T1000 (cell line): ENCODE measurements around the gene RPH3AL.
"Not testable (repeated sequence)": the region's sequence is repeated elsewhere in the genome, so short reads cannot be mapped to it uniquely, and the experiment has no call there.

Experiments
- DNase-seq: peaks from one replicate; lab custom pipeline; 2025; ENCODE audit warnings: mixed read lengths; lab: John Stamatoyannopoulos, UW

RPH3AL gene

DNA sequence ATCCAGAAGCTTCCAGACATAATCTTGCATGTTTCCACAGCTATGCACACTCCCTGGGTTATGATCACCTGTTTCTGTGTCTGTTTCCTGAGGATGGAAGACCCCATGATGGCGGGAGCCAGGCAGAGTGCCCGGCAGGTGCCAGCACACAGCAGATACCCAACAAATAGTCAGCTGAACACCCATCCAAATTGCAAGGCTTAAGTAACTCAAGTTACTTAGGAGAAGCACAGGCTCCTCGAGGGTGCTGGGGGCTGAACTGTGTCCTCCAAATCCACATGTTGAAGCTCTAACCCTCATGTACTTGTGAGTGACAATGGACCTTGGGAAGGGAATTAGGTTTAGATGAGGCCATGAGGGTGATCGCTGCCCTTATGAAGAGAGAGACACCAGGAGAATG lies 91.7 kb downstream of the RPH3AL start:
- no peak for DNase-seq

DNA sequence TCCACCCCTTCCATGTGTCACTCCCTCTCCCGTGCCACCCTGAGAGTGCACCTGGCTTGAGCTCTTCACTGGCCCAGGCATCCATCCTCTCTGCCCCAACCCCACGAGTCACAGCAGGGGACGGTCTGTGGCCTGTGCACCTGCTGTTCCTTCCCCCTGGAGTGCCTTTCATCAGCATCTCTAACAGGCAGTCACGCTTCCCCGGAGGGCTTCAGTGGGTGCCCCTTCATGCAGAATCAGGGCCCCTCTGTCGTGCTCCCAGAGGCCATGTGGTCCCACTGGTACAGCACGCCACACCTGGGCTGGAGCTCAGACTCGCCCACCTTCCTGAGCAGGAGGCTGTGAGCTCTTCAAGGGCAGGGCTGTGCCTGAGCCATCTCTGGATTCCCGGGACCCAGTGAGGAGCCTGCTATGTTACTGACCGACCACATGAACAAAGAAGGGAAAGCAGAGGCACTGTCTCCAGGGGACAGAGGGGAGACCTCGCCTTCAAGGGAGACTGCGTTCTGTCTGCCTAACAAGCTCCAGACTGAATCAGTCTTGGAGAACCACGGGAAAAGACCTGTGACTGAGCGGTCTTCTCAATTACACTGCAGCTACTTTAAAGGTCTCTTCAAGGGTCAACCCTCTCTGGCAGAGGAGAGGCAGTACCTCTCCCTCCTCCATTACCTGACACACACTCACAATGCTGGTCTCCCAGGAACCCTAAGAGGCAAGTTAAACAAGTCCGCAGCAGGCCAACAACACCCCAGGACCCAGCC lies 92.4 kb downstream of the RPH3AL start:
- no peak for DNase-seq

DNA sequence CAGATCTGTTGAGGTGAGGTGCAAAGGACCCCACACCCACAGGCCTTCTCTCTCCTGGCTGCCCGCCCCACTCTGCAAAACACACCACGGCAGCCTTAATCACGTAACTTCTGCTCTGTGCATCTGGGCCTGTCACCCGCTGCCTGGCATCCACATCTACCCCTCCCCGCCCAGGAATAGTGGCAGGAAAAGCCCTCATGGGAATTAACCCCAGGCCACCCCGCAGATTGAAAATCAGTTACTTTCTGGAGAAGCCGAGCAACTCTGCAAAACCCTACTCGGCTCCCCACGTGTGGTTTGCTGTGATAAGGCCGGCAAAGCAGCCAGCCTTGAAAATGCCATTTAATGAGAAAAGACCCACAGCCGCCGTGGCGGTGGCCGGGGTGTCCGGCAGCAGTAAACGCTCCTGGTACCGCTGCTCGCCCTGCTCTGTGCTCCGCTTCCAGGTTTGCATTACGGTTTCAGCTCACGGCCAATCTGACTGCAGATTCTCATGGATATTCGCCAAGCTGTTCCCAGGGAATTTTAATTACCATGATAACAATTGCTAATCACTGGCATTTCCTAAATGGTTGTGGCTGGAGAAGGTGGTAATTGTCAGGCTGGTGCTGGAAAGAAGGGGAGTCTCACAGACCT lies 93.1 kb downstream of the RPH3AL start:
- DNase-seq = no peak

DNA sequence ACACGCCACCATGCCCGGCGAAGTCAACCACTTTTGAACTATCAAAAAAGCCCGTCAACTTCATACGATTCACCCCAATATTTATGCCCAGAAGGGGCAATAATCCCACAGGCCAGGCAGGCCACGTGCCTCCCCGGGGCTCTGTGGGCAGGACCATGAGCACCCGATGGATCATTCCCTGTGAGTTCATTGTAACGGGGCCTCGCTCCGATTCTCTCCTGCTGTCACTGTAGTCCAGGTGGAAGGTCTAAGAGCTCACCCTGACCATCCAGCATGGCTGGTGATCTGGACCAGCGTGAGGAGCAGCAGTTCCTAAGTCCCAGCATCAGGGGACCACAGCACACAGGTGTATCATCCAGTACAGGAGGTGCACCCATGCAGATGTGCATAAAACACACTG lies 93.7 kb downstream of the RPH3AL start:
- no peak for DNase-seq

DNA sequence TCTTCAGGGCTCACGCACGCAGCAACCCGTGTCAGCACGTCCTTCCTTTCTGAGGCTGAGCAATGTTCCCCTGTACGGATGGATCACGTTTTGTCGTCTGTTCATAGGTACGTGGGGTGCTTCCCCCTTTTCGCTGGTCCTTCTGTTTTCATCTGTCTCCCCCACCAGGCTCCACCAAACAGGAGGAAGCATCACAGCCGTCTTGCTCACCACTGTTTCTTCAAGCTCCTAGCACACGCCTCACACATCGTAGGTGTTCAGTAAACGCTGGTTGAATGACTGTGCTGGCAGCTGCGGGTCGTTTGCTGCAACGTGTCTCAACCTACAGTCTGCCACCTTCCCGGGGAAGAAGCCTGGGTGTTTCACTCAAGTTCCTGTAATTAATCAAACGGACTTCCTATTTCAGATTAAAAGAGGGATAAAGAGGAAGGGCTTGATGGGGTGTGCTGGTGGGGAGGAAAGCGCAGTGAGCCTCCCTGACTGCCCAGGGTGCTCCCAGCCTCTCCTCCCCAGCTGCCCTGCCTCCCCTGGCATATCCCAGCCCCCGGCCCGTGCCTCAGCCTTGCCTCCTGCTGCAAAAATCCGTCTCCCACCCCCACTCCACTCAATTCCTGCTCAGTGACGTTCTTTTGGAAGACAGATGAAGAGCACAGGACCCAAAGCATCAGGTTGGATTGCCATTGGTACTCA lies 94.4 kb downstream of the RPH3AL start:
- no peak for DNase-seq

DNA sequence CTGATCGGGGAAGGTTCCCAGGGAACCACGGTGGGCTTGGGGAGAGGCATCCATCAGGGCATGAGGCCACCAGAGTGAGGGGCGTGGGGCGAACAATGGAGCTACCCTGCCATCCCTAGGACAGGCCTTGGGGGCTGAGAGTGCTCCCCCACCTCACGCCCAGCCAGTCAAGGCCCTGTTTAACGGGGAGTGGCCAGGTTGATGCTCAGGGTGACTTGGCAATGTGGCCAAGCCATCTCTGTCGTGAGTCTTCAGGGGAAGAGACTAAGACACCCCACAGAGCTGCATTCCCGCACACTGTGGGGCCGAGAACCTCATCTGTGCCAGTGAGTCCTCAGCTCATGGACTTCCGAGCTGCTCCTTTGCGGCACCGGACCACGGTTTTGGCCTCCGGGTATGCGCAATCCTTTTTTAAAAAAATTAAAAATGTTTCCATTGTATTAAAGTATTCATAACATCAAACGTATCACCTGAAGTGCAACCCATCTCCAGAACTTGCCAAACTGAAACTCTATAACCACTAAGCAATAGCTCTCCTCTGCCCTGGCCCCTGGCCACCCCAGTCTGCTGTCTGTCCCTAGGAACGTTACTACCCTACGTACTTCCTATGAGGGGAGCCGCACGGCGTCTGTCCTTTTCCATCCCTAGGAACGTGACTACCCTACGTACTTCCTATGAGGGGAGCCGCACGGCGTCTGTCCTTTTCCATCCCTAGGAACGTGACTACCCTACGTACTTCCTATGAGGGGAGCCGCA lies 99.3 kb downstream of the RPH3AL start:
- DNase-seq = no peak

DNA sequence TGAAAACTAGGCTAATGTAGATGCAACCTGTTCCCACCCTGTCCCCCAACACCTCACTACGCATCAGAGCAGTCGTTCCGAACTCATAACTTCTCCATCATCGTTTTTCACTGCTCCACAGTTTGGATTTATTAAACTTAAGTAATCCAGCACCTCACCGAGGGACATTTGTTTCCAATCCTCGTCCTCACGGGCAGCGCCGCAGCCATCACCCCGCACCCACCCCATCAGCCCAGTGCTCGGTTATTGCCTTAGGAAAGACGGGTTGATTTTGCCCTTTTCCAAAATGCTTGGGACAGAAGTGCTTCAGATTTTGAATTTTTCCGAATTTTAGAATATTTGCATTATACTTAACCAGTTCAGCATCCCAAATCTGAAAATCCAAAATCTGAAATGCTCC lies 100.2 kb downstream of the RPH3AL start:
- no peak for DNase-seq

DNA sequence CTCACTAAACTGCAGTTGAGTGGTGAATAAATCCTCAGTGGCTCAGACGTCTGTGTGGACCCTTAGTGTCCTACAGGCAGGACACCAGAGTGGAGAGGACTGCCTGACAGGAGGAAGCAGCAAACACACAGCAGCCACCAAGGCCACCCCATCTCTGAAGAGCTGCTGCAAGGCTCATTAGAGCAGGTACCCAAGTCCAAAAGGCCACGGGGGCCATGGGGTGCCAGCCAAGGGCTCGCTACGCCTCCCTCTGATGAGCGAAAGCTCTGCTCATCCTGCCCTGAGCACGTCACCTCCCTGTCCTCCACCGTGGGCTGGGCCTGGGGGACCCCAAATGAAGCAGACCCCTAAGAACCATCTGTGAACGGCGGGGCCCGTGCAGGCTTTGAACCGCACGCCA lies 101.1 kb downstream of the RPH3AL start:
- no peak for DNase-seq

DNA sequence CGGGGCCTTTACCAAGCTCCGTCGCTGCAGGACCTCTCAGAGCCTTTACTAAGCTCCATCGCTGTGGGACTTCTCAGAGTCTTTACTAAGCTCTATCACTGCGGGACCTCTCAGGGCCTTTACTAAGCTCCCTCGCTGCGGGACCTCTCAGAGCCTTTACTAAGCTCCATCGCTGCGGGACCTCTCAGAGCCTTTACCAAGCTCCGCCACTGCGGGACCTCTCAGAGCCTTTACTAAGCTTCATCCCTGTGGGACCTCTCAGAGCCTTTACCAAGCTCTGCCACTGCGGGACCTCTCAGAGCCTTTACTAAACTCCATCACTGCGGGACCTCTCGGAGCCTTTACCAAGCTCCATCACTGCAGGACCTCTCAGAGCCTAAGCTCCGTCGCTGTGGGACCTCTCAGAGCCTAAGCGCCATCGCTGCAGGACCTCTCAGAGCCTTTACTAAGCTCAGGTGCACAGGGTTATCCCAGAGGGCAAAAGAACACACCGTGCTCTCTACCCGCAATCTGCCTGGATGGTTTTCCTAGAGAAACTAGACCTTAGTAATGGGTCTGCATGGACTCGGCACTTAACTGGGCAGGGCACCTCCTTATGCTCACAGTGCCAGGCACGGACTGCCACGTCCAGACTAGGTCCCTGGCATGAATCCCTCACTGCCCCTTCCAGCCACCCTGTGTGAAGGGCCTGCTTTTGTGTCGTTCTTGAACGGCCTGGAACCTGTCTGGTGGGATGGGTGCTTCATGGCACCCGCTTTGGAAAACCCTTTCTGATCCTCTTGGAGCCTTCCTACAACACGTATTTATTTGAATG lies 101.9 kb downstream of the RPH3AL start:
- DNase-seq = no peak

DNA sequence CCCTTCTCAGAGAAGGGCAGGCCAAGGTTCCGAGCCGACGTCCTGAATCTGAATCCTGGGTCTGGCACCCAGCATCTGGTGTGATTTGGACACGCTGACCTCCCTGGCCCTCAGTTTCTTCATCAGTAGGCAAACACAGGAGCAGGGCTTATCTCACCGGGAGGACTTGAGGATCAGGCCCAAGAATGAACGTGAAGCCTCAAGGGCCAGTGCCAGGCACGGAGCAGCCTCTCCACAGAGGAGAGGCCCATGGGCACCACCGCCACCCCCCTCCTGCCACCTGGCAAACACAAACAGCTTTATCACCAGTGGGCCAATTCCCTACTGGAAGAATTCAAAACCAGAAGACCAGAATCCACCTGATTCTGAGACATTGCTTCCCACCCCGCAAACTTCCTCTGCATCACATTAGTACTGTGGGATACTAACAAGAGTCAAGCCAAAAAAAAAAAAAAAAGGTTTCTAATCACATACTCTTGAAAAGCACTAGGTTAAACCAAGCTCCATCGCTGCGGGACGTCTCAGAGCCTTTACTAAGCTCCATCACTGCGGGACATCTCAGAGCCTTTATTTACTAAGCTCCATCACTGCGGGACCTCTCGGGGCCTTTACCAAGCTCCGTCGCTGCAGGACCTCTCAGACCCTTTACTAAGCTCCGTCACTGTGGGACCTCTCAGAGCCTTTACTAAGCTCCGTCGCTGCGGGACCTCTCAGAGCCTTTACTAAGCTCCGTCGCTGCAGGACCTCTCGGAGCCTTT lies 103.2 kb downstream of the RPH3AL start:
- no peak for DNase-seq

DNA sequence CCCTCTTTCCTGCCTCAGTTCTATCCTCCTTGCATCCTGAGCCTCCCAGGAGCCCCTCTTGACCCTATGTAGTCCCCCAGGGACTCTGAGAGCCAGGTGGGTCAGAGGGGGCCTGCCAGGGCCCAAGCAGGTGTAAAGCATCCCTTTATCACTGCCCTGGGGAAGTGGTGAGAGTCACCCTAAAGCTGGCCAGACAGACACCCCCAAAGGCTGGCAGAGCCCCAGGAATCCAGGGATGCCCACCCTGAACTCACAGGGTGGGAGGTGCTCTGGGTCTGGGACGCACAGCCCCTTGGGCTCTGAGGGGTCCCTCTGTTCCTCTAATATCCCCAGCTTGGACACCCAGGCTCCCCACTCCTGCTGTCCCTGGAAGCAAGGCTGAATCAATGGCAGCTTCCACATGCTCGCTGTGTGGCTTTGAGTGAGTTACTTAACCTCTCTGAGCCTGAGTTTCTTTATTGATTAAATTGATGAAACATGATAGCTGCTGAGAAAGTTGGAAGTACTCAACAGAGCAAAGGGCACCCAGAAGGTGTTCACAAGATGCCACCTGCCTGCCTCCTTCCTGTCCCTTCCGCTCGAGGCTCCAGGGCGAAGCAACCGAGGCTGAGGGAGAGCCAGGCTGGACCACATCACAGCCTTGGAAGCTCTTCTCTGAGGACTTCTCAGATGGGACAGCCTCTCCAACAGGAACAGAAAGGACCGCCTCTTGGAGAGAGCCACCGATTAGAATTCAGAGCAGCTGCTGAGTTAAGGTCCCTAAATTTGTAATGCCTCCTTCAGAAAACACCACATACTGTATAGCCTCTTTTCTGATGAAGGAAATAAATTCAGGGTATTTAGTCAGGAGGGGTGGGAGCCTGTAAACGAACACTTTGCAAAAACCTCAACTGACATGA lies 104.0 kb downstream of the RPH3AL start:
- DNase-seq = no peak

DNA sequence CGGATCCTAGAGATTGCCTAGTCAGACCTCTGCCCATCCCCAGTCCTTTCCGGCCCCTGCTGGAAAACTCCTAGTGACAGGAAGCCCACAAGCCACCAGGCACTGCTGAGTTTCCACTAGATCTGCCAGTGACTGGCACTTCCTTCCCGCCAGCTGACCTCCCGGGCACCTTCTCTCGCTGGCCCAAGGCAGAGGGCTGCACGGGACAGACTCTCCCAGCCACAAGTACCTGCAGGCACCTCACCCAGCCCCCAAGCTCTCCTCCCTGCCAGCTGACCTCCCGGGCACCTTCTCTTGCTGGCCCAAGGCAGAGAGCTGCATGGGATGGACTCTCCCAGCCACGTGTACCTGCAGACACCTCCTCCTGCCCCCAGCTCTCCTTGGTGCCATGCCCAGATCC lies 104.8 kb downstream of the RPH3AL start:
- DNase-seq = no peak

DNA sequence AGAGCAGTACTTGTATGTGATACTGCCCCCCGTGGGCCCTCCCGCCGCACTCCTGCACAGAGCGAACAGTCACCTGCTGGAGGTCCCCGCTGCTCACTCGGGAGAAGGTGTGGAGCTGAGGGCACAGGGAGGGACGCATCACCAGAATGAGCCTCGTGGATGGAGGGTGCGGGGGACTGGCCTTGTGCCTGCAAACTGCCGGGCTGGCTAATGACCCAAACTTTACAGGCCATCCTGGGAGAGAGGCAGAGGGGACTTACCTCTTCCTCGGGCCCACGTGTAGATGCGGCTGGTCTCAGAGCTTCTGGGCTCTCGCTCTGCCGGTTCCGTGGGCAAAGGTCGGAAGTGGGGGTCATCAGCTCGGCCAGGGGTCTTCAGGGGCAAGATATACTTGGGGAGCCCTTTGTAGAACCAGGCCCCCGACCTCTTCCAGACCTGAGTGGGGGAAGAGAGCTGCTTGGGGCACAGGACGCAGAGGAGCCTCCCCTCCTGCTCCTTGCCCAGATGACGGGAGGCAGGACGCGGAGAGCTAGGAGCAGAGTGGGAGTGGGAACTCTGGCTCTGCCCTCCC lies 105.7 kb downstream of the RPH3AL start:
- no peak for DNase-seq

DNA sequence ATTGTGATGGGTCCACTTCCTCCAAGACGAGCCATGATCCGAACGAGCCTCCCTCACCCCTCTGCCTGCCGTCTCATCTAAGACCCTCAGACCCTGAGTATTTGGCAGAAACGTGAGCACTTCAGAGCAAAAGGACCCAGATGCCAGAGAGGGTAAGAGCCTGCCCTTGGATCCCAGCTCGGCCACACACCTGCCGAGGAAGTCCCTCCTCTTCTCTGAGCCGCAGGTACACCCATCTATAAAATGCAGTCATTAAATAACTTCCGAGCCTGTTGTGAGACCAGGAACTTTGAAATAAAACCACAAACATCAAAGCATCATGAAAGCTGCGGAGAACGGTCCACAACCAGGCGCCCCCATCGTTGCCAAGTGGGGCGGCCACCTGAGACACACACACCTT lies 106.4 kb downstream of the RPH3AL start:
- DNase-seq = no peak

DNA sequence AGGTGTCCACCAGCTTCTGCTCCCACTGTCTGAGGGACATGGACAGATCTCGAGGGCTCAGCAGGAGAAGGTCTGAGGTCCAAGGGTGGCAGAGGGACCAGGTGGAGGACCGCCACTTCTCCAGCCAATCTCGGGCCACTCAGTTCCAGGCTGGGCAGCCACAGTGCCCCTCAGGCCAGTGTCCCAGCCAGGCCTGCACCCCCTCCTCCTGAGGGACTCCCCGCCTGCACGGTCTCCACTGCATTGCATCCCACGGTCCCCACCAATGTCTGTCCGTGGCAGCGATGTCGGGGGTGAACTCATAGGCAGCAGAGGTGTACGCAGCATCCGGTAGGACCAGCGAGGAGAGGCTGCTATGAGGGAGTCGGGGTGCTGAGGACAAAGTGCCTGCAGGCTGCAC lies 107.0 kb downstream of the RPH3AL start:
- DNase-seq = no peak

DNA sequence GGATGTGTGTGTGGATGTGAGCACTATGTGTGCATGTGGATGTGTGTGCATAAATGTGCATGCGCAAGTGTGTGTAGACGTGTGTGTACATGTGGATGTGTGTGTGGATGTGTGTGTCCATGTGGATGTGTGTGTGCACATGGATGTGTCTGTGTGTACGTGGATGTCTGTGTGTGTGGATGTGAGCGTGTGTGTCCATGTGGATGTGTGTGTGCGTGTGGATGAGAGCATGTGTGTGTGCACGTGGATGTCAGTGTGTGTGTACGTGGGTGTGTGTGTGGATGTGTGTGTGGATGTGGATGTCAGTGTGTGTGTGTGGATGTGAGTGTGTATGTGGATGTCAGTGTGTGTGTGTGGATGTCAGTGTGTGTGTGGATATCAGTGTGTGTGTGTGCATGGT lies 107.6 kb downstream of the RPH3AL start:
- DNase-seq = no peak

DNA sequence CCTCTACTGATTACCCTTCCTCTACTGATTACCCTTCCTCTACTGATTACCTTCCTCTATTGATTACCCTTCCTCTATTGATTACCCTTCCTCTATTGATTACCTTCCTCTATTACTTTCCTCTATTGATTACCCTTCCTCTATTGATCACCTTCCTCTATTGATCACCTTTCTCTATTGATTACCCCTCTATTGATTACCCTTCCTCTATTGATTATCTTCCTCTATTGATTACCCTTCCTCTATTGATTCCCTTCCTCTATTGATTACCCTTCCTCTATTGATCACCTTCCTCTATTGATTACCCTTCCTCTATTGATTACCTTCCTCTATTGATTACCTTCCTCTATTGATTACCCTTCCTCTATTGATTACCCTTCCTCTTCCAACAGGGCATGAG lies 108.7 kb downstream of the RPH3AL start:
- DNase-seq = not testable (repeated sequence)

DNA sequence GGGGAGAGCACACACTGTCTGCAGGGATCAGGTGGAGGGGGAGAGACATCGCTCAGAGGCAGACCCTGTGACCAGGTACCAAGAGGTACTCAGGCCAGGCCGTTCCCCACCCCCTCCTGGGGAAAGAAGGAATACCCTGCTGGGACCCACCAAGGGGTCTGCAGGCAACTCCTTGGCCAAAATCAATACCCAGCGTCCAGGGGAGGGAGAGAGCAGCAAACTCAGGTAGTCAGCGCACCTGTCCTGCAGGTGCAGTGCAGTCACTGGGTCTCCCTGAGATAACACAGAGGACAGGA lies 113.7 kb downstream of the RPH3AL start:
- no peak for DNase-seq

DNA sequence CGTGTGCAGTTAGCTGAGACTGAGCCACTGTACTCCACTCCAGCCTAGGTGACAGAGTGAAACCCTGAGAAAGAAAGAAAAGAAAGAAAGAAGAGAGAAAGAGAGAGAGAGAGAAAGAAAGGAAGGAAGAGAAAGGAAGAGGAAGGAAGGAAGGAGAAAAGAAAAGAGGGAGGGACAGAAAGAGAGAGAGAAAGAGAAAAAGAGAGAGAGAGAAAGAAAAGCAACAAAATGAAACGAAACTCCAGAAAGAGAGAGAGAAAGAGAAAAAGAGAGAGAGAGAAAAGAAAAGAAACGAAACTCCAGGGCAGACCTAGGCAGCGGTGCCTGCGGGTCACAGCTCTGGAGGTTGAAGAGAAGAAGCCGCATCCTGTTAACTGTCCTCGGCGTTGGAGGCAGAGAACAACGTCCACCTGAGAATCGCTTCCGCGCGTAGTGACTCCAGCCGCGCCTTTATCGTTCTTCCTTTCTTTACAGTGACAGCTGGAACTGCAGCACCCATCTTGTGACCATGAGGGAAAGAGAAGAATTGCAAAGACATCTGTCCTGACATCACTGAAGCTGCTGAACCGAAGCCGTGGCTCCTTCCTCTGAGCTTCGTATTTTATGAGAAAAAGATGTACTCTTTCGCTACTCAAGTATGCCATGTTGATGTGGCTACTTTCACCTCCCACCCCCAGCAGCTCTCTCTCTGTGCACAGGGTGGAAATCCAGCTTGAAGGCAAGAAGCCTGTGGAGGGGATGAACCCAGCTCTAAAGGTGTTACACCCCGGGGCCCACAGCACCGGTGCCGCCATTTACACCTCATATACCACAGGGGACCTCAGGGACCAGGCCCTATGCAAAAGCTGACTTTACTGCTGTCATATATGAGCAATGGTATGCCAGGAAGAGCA lies 114.3 kb downstream of the RPH3AL start:
- no peak for DNase-seq
